Activated CD4-positive, CD25-positive, alpha-beta regulatory T cell treated with anti-CD3 and anti-CD28 coated beads, Interleukin-2, amount 50 U/mL, for 24 hours (primary cell): ENCODE measurements around the gene EMC8.
A peak's percentile ranks its signal among the peaks of the same experiment; 100 is the strongest.
"Not testable (repeated sequence)": the region's sequence is repeated elsewhere in the genome, so short reads cannot be mapped to it uniquely, and the experiment has no call there.

ENCODE experiments used
- ATAC-seq, 2 donors: fragments of 150-1000 bp; cut with Tn5 transposase; one replicate each; pipeline ENCODE4 v1.10.0; 2021; ENCODE audit warnings: mild to moderate bottlenecking in 1 of 2, moderate library complexity in 1 of 2

Gene EMC8

GRCh38 chr16:85834741-85835140 lies 35.4 kb upstream of the EMC8 start:
- ATAC-seq: no peak

GRCh38 chr16:85833219-85833920 lies 34.0 kb upstream of the EMC8 start:
- no peak for ATAC-seq

GRCh38 chr16:85832570-85833218 lies 33.4 kb upstream of the EMC8 start:
- ATAC-seq: no peak

DNA sequence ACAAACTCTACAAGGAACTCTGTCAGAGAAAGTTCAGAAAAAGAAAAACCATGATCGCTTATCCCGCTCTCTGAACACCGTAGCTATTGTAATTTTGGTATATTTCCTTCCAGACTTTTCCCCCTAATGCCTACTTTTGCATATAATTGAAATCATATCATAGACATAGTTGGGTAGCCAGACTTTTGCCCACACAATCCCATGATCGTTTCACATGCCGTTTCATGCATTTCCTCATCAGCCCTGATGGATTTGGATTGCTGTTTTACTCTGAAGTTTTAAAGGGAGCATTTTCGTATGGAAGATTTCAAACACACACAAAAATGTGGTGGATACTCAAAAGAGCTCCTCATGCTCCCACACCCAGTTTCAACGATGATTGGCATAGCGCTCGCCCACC lies 31.5 kb upstream of the EMC8 start:
- no peak for ATAC-seq

GRCh38 chr16:85829751-85830445 lies 30.6 kb upstream of the EMC8 start:
- ATAC-seq: no peak

DNA sequence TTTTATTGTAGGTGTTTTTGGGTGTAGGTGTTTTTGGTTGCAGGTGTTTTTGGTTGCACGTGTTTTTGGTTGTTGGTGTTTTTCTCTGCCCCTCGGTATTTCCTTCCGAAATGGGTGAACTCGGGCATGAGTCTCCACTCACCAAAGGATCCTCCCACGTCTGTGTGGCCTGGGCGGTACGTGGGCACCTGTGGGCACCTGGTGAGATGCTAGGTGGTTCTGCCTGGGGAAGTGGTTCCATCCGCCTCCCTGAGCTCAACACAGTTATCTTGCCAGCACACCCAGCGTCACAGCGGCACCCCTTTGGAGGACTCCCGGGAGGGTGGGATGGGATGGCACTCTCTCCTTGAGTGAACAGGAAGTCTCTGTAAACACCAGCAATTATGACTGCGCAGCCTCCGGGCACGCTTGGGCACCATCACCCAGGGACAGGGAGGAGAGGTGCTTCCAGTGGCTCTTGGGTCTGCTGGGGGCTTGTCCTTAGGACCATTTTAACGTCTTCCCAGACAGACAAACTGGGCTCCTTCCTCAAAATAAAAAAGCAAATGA lies 29.9 kb upstream of the EMC8 start:
- no peak for ATAC-seq

DNA sequence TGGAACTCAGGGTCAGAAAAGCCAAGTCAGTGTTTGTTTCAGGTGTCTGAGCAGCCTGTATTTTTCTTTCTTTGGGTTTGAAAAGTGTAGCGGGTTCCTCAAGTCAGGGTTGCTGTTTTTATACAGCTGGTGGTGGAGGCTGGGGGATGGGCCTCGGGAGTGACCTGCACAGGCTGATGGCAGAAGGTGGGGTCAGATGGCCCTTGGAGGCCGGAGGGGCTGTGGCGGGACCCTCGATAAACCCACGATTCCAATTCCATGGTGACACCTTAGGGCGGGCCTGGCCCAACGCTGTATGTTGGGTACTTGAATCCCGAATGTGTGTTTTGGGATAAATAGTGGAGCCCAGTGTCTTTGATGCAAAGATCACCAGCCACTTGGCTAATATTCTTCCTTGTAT lies 28.8 kb upstream of the EMC8 start:
- no peak for ATAC-seq

- no peak for ATAC-seq
These were observed 27.4 kb upstream of the EMC8 start for GRCh38 chr16:85826686-85827247.

- ATAC-seq: no peak
These were observed 26.0 kb upstream of the EMC8 start for GRCh38 chr16:85825326-85825725.

GRCh38 chr16:85824161-85825135 lies 25.1 kb upstream of the EMC8 start:
- ATAC-seq: no peak

DNA sequence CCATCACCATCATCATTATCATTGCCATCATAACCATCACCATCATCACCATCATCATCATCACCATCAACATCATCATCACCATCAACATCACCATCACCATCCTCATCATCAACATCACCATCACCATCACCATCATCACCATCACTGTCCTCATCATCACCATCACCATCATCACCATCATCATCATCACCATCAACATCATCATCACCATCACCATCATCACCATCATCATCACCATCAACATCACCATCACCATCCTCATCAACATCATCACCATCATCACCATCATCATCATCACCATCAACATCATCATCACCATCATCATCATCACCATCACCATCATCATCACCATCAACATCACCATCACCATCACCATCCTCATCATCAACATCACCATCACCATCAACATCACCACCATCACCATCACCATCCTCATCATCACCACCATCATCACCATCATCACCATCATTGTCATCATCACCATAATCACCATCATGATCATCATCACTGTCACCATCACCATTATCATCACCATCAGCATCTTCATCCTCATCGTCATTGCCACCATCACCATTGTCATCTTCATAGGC lies 24.1 kb upstream of the EMC8 start:
- no peak for ATAC-seq

DNA sequence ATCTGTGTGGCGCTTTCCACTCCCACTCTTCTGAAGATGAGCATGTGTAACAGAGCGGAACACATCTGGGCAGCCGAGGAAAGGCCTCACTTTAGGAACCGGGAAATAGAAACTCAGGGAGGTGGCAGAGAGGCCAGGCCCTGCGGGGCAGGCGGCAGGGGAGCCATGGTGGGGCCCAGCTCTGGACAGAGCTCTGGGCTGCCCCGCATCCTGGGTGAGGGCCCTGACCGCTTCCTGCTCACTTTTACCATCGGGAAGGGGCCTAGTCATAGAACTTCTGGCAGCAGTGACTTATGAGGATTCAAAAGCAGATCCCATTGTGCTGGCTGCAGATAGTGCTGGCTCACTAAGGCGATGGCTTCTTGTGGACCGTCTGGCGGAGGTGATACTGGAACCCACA lies 22.8 kb upstream of the EMC8 start:
- ATAC-seq: no peak

- peak; percentile 78 to 81 for ATAC-seq
These were observed 22.2 kb upstream of the EMC8 start for GRCh38 chr16:85821390-85822135.

DNA sequence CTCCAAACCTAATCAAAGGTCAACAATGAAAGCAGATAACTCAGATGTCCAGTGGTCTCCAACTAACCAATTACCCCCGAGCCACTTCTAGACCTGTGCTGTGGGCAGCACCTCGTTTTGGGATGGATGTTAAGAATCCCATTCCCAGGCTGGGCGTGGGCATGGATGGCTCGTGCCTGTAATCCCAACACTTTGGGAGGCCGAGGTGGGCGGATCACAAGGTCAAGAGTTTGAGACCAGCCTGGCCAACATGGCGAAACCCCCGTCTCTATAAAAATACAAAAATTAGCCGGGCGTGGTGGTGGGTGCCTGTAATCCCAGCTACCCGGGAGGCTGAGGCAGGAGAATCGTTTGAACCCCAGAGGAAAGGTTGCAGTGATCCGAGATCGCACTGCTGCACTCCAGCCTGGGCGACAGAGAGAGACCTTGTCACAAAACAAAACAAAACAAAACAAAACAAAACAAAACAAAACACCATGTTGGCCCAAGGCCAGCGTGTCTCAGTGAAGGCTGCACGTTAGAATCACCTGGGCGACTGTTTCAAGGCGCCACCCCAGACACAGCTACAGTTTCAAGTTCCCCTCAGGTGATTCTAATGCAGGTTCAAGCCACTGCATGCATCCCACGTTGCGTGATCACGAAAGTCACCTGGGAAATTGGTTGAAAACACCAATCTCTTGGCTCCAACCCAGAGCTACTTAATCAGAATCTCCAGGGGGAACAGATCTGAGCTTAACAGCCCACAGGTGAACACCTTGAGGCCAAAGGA lies 21.4 kb upstream of the EMC8 start:
- ATAC-seq: no peak

- ATAC-seq: no peak
These were observed 20.4 kb upstream of the EMC8 start for GRCh38 chr16:85819771-85820170.

DNA sequence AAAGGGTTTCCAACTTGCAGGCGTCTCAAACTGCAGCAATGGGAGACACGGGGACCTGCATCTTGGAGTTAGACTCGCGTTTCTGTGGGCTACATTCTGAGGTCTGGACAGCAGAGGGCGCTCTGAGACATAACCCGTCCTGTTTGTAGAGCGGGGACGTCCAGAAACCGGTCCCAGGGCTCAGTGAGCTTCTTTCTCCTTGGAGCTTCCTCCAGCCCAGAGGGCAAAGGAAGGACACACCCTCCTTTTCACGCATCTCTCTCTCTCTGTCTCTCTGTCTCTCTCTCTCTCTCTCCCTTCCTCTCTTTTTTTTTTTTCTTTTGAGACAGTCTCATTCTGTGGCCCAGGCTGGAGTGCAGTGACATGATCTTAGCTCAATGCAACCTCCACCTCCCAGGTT lies 19.9 kb upstream of the EMC8 start:
- ATAC-seq: peak; percentile 57 to 68

- ATAC-seq: not testable (repeated sequence)
These were observed 17.9 kb upstream of the EMC8 start for GRCh38 chr16:85817195-85817594.

DNA sequence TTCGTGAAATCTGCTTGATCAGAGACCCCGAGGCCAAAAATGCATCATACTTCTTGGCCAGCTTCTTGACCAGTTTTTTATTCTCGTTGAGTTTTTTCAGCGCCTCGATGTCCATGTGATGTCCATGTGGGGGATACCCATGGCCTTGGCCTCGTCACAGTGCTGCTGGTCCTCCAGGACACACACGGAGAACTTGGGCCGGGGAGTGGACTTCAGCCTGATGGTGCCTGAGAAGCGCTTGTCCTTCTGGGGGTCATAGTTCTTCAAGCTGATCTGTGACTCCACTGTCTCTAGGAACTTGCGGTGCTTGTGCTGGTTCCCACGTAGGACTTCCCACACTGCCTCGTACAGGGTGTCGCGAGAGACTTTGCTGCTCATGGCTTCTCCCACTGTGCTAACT lies 16.8 kb upstream of the EMC8 start:
- no peak for ATAC-seq

- no peak for ATAC-seq
These were observed 13.7 kb upstream of the EMC8 start for GRCh38 chr16:85812811-85813700.
